Stimulated activated CD4-positive, alpha-beta T cell treated with anti-CD3 and anti-CD28 coated beads, TNF-alpha, amount 100 ng/mL, for 24 hours (primary cell): ENCODE measurements around the gene LRRC41.
"Not testable (repeated sequence)": the region's sequence is repeated elsewhere in the genome, so short reads cannot be mapped to it uniquely, and the experiment has no call there.

Experiments
- DNase-seq, 3 experiments: peaks; one replicate each; pipeline ENCODE4 v3.0.0-alpha.2; 2020; ENCODE audit warnings: low read depth in 3 of 3

Gene LRRC41

GRCh38 chr1:46285730-46286477, 17.5 kb downstream of the LRRC41 start:
- DNase-seq = peak in 1 of 3 experiments; percentile 40

DNA sequence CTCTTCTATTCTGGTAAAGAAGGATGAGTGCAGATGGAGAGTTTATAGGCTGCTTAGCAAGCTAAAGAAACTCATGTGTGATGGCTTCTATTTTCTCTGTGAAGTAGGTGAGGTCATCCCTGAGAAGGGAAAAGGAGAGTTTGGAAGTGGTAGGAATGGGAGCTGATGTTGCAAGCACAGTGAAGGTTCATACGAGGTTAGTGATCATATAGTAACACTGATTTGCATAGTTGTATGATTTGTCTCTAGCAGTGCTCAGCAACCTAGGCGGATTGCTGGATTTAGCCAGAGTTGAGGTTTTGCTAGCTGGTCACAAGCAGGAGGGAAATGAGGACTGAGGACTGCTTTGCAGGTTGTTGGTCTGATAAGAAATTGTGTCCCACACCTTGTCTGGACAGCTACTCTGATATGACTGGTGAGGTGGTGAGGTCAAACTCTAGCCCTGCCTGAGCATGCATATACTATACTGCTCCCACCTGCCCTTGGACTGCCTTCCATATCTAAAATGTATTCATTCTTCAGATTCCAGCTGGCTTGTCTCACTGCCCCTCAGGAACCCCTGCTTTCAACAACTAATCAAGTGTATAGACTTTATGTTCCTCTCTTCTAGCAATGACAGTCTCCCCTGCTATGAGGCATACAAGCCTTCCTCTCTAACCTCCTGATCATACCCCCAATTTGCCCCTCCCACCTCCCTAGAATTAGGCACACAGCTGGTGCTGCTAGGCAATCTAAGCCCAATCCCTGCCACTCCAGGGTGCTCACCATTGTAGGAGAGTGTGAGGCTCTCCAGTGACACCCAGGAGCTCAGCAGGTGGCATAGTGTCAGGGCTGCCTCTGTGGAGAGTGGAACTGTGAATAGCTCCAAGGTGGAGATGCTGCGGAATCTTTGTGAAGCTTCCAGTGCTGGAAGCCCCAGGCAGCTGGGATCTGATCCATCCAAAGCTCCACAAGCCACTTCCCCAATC, 18.5 kb downstream of the LRRC41 start:
- no peak for DNase-seq

DNA sequence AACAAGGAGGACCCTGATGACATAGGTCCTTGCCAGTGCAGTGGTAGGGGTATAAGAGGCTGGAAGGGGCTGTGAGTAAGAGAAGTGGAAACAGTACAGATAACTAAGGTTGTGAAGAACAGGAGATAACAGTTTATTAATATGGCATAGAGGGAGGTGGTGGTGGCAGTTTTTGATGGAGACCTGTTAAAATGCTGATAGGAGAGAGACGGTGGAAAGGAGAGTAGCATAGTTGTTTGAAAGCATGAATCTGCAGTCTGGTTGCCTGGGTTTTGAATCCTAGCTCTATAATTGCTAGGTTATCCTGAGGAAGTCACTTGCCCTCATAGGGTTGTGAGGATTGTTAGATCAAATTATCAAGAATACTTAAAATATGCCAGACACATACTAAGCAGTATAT, 19.4 kb downstream of the LRRC41 start:
- no peak for DNase-seq

DNA sequence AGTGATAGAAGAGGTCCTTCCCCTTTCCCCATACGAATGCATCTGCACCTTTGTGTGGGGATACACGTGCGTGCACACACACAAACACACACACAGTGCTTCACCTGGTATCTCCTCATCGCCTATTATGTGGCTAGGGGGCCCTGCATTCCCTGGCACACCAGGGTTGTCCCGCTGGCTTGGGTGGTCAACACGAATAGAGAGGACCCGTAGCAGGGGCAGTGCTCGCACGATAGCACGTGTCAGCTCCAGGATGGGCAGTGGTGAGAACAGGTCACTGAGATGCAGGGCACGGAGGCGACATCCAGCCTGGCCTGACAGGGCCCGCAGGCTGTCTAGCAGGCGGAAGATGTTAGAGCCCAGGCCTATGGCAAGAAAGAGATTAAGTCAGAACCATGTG, 22.4 kb downstream of the LRRC41 start:
- DNase-seq = no peak

DNA sequence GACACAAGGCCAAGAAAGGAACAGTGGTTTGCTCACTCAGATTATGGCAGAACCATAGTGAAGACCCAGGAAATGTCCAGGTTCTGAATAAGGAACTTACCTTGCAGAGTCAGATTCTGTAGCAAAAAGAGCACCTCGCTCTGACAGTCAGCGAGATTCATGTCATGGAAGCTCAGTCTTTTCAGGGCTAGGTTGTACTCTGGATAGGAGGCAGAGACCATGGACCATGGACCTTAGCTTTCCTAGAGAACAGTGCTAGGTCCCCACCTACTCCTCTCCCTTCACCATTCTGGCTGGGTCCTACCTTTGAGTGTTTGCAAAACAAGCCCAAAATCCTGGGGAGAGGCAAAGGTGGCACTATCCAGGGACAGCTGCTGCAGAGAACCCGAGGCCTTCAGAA, 23.3 kb downstream of the LRRC41 start:
- DNase-seq = no peak

GRCh38 chr1:46278807-46279206, 24.6 kb downstream of the LRRC41 start:
- DNase-seq = no peak

DNA sequence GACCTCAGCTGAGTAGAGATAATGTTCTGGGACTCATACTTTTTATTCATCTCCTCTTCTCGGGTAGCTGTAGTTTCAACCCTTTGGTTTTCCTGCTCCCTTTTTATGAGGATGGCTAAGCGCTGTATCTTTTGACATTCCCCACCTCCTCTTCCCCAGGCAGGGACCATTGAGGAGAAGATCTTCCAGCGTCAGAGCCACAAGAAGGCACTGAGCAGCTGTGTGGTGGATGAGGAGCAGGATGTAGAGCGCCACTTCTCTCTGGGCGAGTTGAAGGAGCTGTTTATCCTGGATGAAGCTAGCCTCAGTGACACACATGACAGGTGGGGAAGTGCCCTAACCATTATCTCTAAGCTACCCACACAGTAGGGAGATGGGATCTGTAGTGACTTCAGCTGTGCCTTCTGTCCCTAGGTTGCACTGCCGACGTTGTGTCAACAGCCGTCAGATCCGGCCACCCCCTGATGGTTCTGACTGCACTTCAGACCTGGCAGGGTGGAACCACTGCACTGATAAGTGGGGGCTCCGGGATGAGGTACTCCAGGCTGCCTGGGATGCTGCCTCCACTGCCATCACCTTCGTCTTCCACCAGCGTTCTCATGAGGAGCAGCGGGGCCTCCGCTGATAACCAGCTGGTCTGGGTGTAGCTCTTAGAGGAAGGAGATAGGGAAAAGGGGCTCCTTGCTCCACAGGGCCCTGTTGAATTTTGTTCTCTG, 25.6 kb downstream of the LRRC41 start:
- no peak for DNase-seq

- no peak for DNase-seq
These were observed 28.4 kb downstream of the LRRC41 start for GRCh38 chr1:46275030-46275337.

DNA sequence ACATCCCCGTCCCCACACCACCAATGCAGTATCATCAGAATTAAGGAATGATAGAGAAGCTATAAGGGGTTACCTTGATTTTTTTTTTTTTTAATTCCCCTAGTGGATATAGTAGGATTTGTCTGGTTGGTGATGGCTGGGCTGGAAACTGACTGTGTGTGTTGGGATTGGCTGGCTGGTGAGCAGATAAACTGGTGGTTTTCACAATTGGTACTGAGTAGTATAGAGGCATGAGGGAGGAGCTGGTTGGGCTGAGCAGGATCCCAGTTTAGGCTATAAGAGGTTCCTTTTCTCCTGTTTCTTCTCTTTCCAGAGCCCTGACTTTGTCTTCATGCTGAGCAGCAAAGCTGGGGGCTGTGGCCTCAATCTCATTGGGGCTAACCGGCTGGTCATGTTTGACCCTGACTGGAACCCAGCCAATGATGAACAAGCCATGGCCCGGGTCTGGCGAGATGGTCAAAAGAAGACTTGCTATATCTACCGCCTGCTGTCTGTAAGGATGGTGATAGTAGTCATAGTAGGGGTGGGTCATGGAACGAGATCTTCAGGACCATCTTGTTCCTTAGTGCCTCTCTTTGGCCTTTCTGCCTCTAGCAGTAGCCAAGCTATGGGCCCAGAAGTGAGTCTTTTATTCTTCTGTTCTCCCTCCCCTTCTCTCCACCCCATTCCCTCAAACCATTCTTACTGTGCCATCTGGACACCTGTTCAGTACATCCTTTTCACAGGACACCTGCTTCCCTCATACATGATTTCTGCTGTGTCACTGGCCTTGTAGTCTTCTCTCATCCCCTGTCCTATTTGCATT, 29.0 kb downstream of the LRRC41 start:
- DNase-seq = no peak

DNA sequence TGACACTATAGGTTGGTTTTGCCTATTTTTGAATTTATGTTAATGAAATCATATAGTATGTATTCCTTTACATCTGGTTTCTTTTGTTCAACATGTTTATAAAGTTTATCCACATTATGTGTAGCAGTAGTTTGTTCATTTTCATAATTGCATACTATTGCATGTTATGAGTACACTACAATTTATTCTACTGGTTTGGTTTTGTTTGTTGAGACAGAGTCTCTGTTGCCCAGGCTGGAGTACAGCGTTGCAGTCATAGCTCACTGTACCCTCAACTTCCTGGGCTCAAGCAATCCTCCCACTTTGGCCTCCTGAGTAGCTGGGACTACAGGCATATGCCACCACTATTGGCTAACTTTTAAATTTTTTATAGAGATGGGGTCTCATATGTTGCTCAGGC, 34.8 kb downstream of the LRRC41 start:
- DNase-seq = no peak

DNA sequence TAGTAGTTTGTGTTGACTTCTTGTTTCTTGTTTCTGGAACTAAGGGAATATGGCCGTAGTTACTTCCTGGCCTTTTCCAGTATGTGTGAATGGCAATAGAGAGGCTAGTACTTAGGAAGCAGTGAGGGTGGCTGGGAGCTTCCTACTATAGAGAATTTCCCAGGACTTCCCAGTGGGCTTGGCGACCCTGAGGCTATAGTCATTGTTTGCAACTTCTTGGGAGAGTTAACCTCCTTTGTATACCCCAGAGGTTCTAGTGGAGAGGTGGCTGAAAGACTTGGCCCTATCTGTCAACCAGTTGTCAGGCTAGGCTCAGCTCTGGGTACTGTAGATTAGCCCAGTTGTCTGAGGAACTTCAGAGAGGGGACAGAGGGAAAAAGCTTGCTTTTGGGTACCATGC, 40.3 kb downstream of the LRRC41 start:
- DNase-seq = no peak

GRCh38 chr1:46262508-46262907, 40.9 kb downstream of the LRRC41 start:
- DNase-seq = no peak

DNA sequence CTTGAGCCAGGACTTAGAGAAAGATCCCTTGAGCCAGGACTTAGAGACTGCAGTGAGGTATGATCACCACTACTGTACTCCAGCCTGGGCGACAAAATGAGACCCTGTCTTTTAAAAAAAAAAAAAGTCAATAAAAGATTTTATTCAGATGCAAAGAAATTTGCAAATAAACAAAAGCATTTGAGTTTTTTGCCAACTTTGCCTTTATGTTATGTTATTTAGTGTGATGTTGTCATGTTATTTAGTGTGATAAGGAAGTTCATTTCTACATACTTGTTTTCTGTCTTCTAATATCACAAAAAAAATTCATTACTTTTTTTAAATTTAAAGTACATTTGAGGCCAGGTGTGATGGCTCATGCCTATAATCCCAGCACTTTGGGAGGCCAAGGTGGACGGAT, 46.9 kb downstream of the LRRC41 start:
- DNase-seq = no peak

DNA sequence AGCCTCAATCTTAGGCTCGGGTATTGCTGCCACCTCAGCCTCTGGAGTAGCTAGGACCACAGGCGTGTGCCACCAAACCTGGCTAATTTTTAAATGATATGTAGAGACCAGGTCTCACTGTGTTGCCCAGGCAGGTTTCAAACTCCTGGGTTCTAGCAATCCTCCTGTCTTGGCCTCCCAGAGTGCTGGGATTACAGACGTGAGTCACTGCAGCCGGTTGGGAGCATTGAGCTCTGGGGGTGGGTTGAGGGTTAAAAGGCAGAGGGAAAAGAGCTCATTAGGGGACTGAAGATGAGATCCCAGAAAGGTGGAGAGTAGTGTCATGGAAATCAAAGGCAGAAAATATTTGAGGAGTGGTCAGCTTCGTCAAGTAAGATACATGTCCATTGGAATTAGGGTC, 48.7 kb downstream of the LRRC41 start:
- no peak for DNase-seq

GRCh38 chr1:46248122-46248920, 55.1 kb downstream of the LRRC41 start:
- peak in 1 of 3 experiments; percentile 42 for DNase-seq

- DNase-seq = peak; percentile 92 to 98 (median 95)
These were observed 55.8 kb downstream of the LRRC41 start, which contains the start of gene RAD54L for GRCh38 chr1:46247436-46248121. Gene RAD54L (plus strand): TSS chr1:46247763. CDS start chr1:46248406, 643 bp downstream.

DNA sequence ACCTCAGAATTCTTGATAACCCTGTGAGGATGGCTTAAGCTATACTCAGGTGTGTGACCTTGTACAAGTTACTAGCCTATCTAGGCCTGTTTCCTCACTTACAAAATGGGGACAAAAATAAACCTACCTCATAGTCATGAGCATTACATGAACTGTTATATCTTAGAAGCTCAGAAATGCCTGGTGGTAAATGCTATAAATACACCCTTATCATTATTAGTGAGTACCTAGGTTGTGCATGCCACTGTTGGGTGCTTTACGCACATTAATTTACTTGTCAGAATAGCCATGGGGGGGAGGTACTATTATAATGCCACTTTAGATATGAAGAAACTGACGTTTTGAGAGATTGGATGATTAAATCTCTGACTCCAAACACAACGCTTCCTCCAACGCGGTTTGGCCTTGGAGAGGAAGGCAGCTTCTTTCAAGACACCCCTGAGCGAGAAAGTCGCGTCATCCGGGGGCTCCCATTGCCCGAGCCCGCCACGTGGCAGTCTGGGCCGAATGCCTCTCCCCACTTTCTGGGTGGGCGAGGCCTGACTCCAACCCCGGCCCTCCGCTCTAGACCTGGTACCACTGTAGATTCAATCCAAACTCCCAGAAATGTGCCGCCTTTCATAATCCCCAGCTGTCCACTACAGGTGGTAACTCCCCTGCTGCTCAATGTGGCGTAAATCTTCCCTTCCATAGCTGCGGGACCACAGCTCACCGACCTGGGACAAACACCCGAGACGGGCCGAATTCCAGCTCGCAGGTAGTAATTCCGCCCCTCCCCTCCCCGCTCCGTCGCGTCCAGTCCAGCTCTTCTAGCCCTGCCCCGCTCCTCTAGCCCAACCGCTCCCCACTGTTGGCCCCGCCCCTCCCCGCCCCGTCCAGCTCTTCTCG, 56.6 kb downstream of the LRRC41 start:
- peak; percentile 28 to 63 (median 40) for DNase-seq

GRCh38 chr1:46246136-46246535, 57.3 kb downstream of the LRRC41 start:
- not testable (repeated sequence) for DNase-seq
